GM12874 (cell line): Measurements from ENCODE around the gene PRR5L.

Source experiments
- CTCF ChIP-seq: IDR thresholded peaks from 2 replicates; pipeline ENCODE4 v1.5.1; 2011; ENCODE audit warnings: low read depth, mild to moderate bottlenecking, control low read depth, low read length, moderate library complexity; ENCODE audit not compliant: insufficient read depth

Gene PRR5L

GRCh38 chr11:36304351-36304750 lies 8.3 kb downstream of the PRR5L start:
- TF ChIP-seq CTCF, result no peak

- TF ChIP-seq CTCF, result no peak
These were observed 9.0 kb downstream of the PRR5L start for GRCh38 chr11:36305047-36305446.

GRCh38 chr11:36306888-36307287 lies 10.8 kb downstream of the PRR5L start:
- peak; percentile 49 for TF ChIP-seq CTCF

GRCh38 chr11:36308577-36308976 lies 12.5 kb downstream of the PRR5L start:
- no peak for TF ChIP-seq CTCF

GRCh38 chr11:36309779-36310178 lies 13.7 kb downstream of the PRR5L start:
- TF ChIP-seq CTCF, result no peak

GRCh38 chr11:36311926-36312595 lies 16.0 kb downstream of the PRR5L start:
- TF ChIP-seq CTCF, result no peak

GRCh38 chr11:36312611-36313472 lies 16.8 kb downstream of the PRR5L start:
- no peak for TF ChIP-seq CTCF
